PFSK-1 (cell line): Measurements from ENCODE around the gene HECTD4.

Source experiments
- FOXP2 ChIP-seq: optimal IDR thresholded peaks from 2 replicates; pipeline ENCODE3; 2011; ENCODE audit warnings: borderline replicate concordance, control low read depth, inconsistent platforms; ENCODE audit not compliant: insufficient read depth; ENCODE audit errors: extremely low read length, extremely low read depth
- POLR2AphosphoS5 ChIP-seq: IDR thresholded peaks from 2 replicates; pipeline ENCODE4 v1.6.1; 2012; ENCODE audit warnings: low read depth, mild to moderate bottlenecking, control low read depth, low read length, moderate library complexity
- REST ChIP-seq, 2 experiments: IDR thresholded peaks; 2 replicates each; pipeline versions ENCODE4 v1.6.1 to v1.8.0; 2011 to 2012; ENCODE audit warnings: low read depth in 2 of 2, low read length in 2 of 2, control low read depth in 1 of 2, inconsistent platforms in 1 of 2, mild to moderate bottlenecking in 1 of 2, moderate library complexity in 1 of 2; ENCODE audit not compliant: insufficient read depth in 1 of 2
- SIN3A ChIP-seq: IDR thresholded peaks from 2 replicates; pipeline ENCODE4 v1.6.1; 2012; ENCODE audit warnings: mild to moderate bottlenecking, low read length, moderate library complexity, borderline replicate concordance; ENCODE audit not compliant: insufficient read depth
- TAF1 ChIP-seq: IDR thresholded peaks from 2 replicates; pipeline ENCODE4 v1.6.1; 2012; ENCODE audit warnings: low read length, control low read depth, borderline replicate concordance; ENCODE audit not compliant: insufficient read depth

Gene HECTD4

GRCh38 chr12:112370868-112371510 lies 11.2 kb downstream of the HECTD4 start:
- TF ChIP-seq REST (IDR thresholded peaks at IDR 0.05; ENCODE audit: insufficient read depth in 1 of 2, low read depth in 2 of 2, low read length in 2 of 2) (no peak), POLR2AphosphoS5 (no peak), SIN3A (no peak), TAF1 (no peak), FOXP2 (no peak)

- no peak for TF ChIP-seq REST (IDR thresholded peaks at IDR 0.05; ENCODE audit: insufficient read depth in 1 of 2, low read depth in 2 of 2, low read length in 2 of 2)
- TF ChIP-seq FOXP2 = no peak
- TF ChIP-seq POLR2AphosphoS5 = no peak
- no peak for TF ChIP-seq SIN3A
- no peak for TF ChIP-seq TAF1
Measured at GRCh38 chr12:112370199-112370598, 12.0 kb downstream of the HECTD4 start.

GRCh38 chr12:112368856-112369255 lies 13.4 kb downstream of the HECTD4 start:
- TF ChIP-seq SIN3A (no peak), FOXP2 (no peak), TAF1 (no peak), REST (IDR thresholded peaks at IDR 0.05; ENCODE audit: insufficient read depth in 1 of 2, low read depth in 2 of 2, low read length in 2 of 2) (no peak), POLR2AphosphoS5 (no peak)

- no peak for TF ChIP-seq TAF1
- no peak for TF ChIP-seq FOXP2
- no peak for TF ChIP-seq POLR2AphosphoS5
- no peak for TF ChIP-seq REST (IDR thresholded peaks at IDR 0.05; ENCODE audit: insufficient read depth in 1 of 2, low read depth in 2 of 2, low read length in 2 of 2)
- TF ChIP-seq SIN3A = no peak
Measured at GRCh38 chr12:112367965-112368364, 14.3 kb downstream of the HECTD4 start.

- no peak for TF ChIP-seq POLR2AphosphoS5
- TF ChIP-seq SIN3A = no peak
- TF ChIP-seq TAF1 = no peak
- TF ChIP-seq FOXP2 = no peak
- TF ChIP-seq REST (IDR thresholded peaks at IDR 0.05; ENCODE audit: insufficient read depth in 1 of 2, low read depth in 2 of 2, low read length in 2 of 2) = no peak
Measured at GRCh38 chr12:112362310-112362709, 19.9 kb downstream of the HECTD4 start.
